HepG2 (cell line): ENCODE measurements around the gene SOX12. TPM values are rescaled to one million over a fixed set of nuclear protein-coding genes. Genes with fewer than 3 reads are reported as not detected.
A peak's percentile ranks its signal among the peaks of the same experiment; 100 is the strongest.

Source experiments
- CREB1 ChIP-seq, 2 experiments: fragments of 450-650 bp in 1 of 2; IDR thresholded peaks; 2 replicates each; pipeline ENCODE4 v1.6.1; 2016 to 2017; ENCODE audit warnings: control low read depth in 1 of 2, mild to moderate bottlenecking in 1 of 2, missing compliant biosample characterization in 1 of 2, missing genetic modification characterization in 1 of 2
- FOXC1 ChIP-seq: sonication (generic); formaldehyde crosslinking; IDR thresholded peaks from 2 replicates; pipeline ENCODE4 v1.8.0; 2022; ENCODE audit warnings: mild to moderate bottlenecking, missing genetic modification reagents, borderline replicate concordance
- FOXP1 ChIP-seq, 2 experiments: fragments of 450-650 bp in 1 of 2; IDR thresholded peaks; 2 replicates each; pipeline ENCODE4 v1.6.1; 2017 to 2018; ENCODE audit warnings: antibody characterized with exemption in 1 of 2
- JDP2 ChIP-seq: sonication (generic); formaldehyde crosslinking; IDR thresholded peaks from 2 replicates; pipeline ENCODE4 v1.8.1; 2022; ENCODE audit warnings: missing genetic modification reagents, borderline replicate concordance
- KDM5A ChIP-seq: fragments of 200-600 bp; sonication (generic); IDR thresholded peaks from 2 replicates; pipeline ENCODE4 v1.7.0; 2018; ENCODE audit warnings: antibody characterized with exemption, mild to moderate bottlenecking, low read length, borderline replicate concordance
- MAFF ChIP-seq: IDR thresholded peaks from 2 replicates; pipeline ENCODE4 v1.6.1; 2011; ENCODE audit warnings: low read depth, low read length, improper control_type of control experiment
- REPIN1 ChIP-seq: sonication (generic); formaldehyde crosslinking; IDR thresholded peaks from 2 replicates; pipeline ENCODE4 v1.8.0; 2022; ENCODE audit warnings: missing genetic modification reagents, low read depth, mild to moderate bottlenecking, borderline replicate concordance
- STAT6 ChIP-seq: sonication (generic); formaldehyde crosslinking; IDR thresholded peaks from 2 replicates; pipeline ENCODE4 v1.4.0; 2020; ENCODE audit warnings: missing genetic modification reagents, mild to moderate bottlenecking, borderline replicate concordance
- U2AF2 ChIP-seq: fragments of 200-400 bp; formaldehyde crosslinking; IDR thresholded peaks from 2 replicates; pipeline ENCODE4 v1.6.1; 2017; ENCODE audit warnings: low read depth, mild to moderate bottlenecking, low read length
- ZFP90 ChIP-seq: sonication (generic); formaldehyde crosslinking; IDR thresholded peaks from 2 replicates; pipeline ENCODE4 v1.8.0; 2022; ENCODE audit warnings: missing genetic modification reagents, mild to moderate bottlenecking, inconsistent platforms, borderline replicate concordance
- ZKSCAN8 ChIP-seq: IDR thresholded peaks from 2 replicates; pipeline ENCODE4 v1.6.1; 2016; ENCODE audit warnings: borderline replicate concordance, missing genetic modification reagents, missing compliant biosample characterization
- ZNF350 ChIP-seq: sonication (generic); formaldehyde crosslinking; IDR thresholded peaks from 2 replicates; pipeline ENCODE4 v1.4.0; 2020; ENCODE audit warnings: mild to moderate bottlenecking, low read depth, missing genetic modification reagents, borderline replicate concordance
- ZNF367 ChIP-seq: sonication (generic); formaldehyde crosslinking; IDR thresholded peaks from 2 replicates; pipeline ENCODE4 v1.4.0; 2020; ENCODE audit warnings: missing genetic modification reagents, borderline replicate concordance
- ZNF512B ChIP-seq: sonication (generic); formaldehyde crosslinking; IDR thresholded peaks from 2 replicates; pipeline ENCODE4 v1.5.1; 2020; ENCODE audit warnings: missing genetic modification reagents, mild to moderate bottlenecking, borderline replicate concordance
- ZNF770 ChIP-seq: sonication (generic); formaldehyde crosslinking; IDR thresholded peaks from 2 replicates; pipeline ENCODE4 v1.5.0; 2020; ENCODE audit warnings: mild to moderate bottlenecking, missing genetic modification reagents
- polyA plus RNA-seq, 8 experiments: library from polyadenylated mRNA; depleted of rRNA in 3 of 8; stranded (reverse) in 7 of 8; unstranded in 1 of 8; fragments of >200 nt; fragmentation: Illumina TruSeq in 4 of 8; extraction: Trizol in 4 of 8; gene quantifications; 2 replicates each; pipeline versions ENCODE4 v1.2.1 to v1.2.3, GENCODE V29; 2011 to 2016; ENCODE audit warnings: low read depth in 4 of 8, missing spikeins in 1 of 8, mixed read lengths in 1 of 8; ENCODE audit not compliant: insufficient read depth in 1 of 8
- total RNA-seq, 5 experiments: library from RNA; depleted of rRNA; stranded (reverse); fragments of >200 nt; fragmentation: Illumina TruSeq; extraction: Trizol; gene quantifications; 2 replicates each; pipeline ENCODE4 v1.2.3, GENCODE V29; 2016; ENCODE audit warnings: low read depth in 1 of 5
- TF ChIP-seq, protein P1 (sequence below): sonication (generic); formaldehyde crosslinking; IDR thresholded peaks from 2 replicates; pipeline ENCODE4 v1.8.1; 2023; ENCODE audit warnings: mild to moderate bottlenecking, missing genetic modification reagents
- TF ChIP-seq, protein P2 (sequence below): sonication (generic); formaldehyde crosslinking; conservative IDR thresholded peaks from 2 replicates; pipeline ENCODE4 v1.8.1; 2023; ENCODE audit warnings: missing genetic modification reagents
- TF ChIP-seq, protein P3 (sequence below): conservative IDR thresholded peaks from 2 replicates; pipeline ENCODE4 v1.6.1; 2018; ENCODE audit warnings: missing genetic modification reagents

SOX12 gene
- total and polyA plus RNA-seq, 2 of the 13 experiments (the other 11 are each of a cell fraction or from before 2014, with no cell fraction given), result 10.0 to 18.7 TPM

GRCh38 chr20:376089-376488 is 50.7 kb downstream of the SOX12 start (continued):
- TF ChIP-seq, protein P1, sequence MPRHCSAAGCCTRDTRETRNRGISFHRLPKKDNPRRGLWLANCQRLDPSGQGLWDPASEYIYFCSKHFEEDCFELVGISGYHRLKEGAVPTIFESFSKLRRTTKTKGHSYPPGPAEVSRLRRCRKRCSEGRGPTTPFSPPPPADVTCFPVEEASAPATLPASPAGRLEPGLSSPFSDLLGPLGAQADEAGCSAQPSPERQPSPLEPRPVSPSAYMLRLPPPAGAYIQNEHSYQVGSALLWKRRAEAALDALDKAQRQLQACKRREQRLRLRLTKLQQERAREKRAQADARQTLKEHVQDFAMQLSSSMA (CRISPR knock-in tag), result no peak
- TF ChIP-seq ZKSCAN8 (no peak), FOXC1 (CRISPR knock-in tag) (no peak), REPIN1 (CRISPR knock-in tag) (0 out of 2 replicates have a peak, but pooled peaks have one; percentile 19), JDP2 (CRISPR knock-in tag) (no peak), CREB1 (IDR thresholded peaks at IDR 0.05) (no peak), CREB1 (CRISPR knock-in tag; IDR thresholded peaks at IDR 0.05) (no peak), U2AF2 (no peak), STAT6 (no peak), ZNF512B (CRISPR knock-in tag) (no peak), ZNF770 (CRISPR knock-in tag) (no peak), ZNF367 (CRISPR knock-in tag) (no peak), ZNF350 (CRISPR knock-in tag) (no peak), ZFP90 (CRISPR knock-in tag) (no peak), KDM5A (no peak), FOXP1 (IDR thresholded peaks at IDR 0.05) (no peak), FOXP1 (CRISPR knock-in tag; IDR thresholded peaks at IDR 0.05) (no peak), MAFF (peak; percentile 81)
- TF ChIP-seq, protein P2, sequence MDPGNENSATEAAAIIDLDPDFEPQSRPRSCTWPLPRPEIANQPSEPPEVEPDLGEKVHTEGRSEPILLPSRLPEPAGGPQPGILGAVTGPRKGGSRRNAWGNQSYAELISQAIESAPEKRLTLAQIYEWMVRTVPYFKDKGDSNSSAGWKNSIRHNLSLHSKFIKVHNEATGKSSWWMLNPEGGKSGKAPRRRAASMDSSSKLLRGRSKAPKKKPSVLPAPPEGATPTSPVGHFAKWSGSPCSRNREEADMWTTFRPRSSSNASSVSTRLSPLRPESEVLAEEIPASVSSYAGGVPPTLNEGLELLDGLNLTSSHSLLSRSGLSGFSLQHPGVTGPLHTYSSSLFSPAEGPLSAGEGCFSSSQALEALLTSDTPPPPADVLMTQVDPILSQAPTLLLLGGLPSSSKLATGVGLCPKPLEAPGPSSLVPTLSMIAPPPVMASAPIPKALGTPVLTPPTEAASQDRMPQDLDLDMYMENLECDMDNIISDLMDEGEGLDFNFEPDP (CRISPR knock-in tag), result no peak
- TF ChIP-seq, protein P3, sequence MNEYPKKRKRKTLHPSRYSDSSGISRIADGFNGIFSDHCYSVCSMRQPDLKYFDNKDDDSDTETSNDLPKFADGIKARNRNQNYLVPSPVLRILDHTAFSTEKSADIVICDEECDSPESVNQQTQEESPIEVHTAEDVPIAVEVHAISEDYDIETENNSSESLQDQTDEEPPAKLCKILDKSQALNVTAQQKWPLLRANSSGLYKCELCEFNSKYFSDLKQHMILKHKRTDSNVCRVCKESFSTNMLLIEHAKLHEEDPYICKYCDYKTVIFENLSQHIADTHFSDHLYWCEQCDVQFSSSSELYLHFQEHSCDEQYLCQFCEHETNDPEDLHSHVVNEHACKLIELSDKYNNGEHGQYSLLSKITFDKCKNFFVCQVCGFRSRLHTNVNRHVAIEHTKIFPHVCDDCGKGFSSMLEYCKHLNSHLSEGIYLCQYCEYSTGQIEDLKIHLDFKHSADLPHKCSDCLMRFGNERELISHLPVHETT (CRISPR knock-in tag), result no peak
